ENCODE data around the gene SALL4.

Gene SALL4

GRCh38 chr20:51738877-51739447, 63.4 kb downstream of the SALL4 start:
- TF ChIP-seq GATA2 (IDR thresholded peaks at IDR 0.05; ENCODE audit: low read depth, low read length) (no peak), GATA3 (IDR thresholded peaks at IDR 0.05; ENCODE audit: low read depth, low read length) (no peak)

GRCh38 chr20:51736947-51737346, 65.4 kb downstream of the SALL4 start:
- TF ChIP-seq GATA3 (IDR thresholded peaks at IDR 0.05; ENCODE audit: low read depth, low read length) (no peak), GATA2 (IDR thresholded peaks at IDR 0.05; ENCODE audit: low read depth, low read length) (no peak)

GRCh38 chr20:51735728-51736600, 66.4 kb downstream of the SALL4 start:
- TF ChIP-seq GATA2 (IDR thresholded peaks at IDR 0.05; ENCODE audit: low read depth, low read length): no peak
- TF ChIP-seq GATA3 (IDR thresholded peaks at IDR 0.05; ENCODE audit: low read depth, low read length): no peak

GRCh38 chr20:51734876-51735720, 67.2 kb downstream of the SALL4 start:
- TF ChIP-seq GATA2 (IDR thresholded peaks at IDR 0.05; ENCODE audit: low read depth, low read length) (no peak), GATA3 (IDR thresholded peaks at IDR 0.05; ENCODE audit: low read depth, low read length) (no peak)

GRCh38 chr20:51733070-51733469, 69.3 kb downstream of the SALL4 start:
- TF ChIP-seq GATA2 (IDR thresholded peaks at IDR 0.05; ENCODE audit: low read depth, low read length) (no peak), GATA3 (IDR thresholded peaks at IDR 0.05; ENCODE audit: low read depth, low read length) (no peak)

All from SH-SY5Y (cell line).